GM18873 (cell line): ENCODE results near the gene KAZALD1.

Source experiments
- ATAC-seq: cut with Tn5 transposase; IDR thresholded peaks from one replicate; pipeline ENCODE4 v1.9.1; 2021; ENCODE audit warnings: mild to moderate bottlenecking, moderate library complexity, moderate number of reproducible peaks; ENCODE audit not compliant: unreplicated experiment, low FRiP score

Gene KAZALD1

GRCh38 chr10:101061624-101062231 is at the start of gene KAZALD1:
TSS of gene KAZALD1 (plus strand) at chr10:101061989. CDS start at chr10:101062593, 604 bp downstream.
- no peak for ATAC-seq

GRCh38 chr10:101012525-101013364 is 49.0 kb upstream of the KAZALD1 start:
- peak; percentile 64 for ATAC-seq

- no peak for ATAC-seq
Observed at GRCh38 chr10:101013365-101013825, 48.4 kb upstream of the KAZALD1 start.

GRCh38 chr10:101014230-101014884 is 47.4 kb upstream of the KAZALD1 start:
- no peak for ATAC-seq

GRCh38 chr10:101014966-101015581 is 46.7 kb upstream of the KAZALD1 start:
- ATAC-seq = no peak

- ATAC-seq = no peak
Observed at GRCh38 chr10:101015582-101015973, 46.2 kb upstream of the KAZALD1 start.

GRCh38 chr10:101016814-101017213 is 45.0 kb upstream of the KAZALD1 start:
- ATAC-seq = no peak

GRCh38 chr10:101018118-101018599 is 43.6 kb upstream of the KAZALD1 start:
- no peak for ATAC-seq

GRCh38 chr10:101018600-101019439 is 43.0 kb upstream of the KAZALD1 start:
- no peak for ATAC-seq

- ATAC-seq = no peak
Observed at GRCh38 chr10:101019440-101019703, 42.4 kb upstream of the KAZALD1 start.

- ATAC-seq = no peak
Observed at GRCh38 chr10:101020427-101021075, 41.2 kb upstream of the KAZALD1 start.

GRCh38 chr10:101021239-101021638 is 40.5 kb upstream of the KAZALD1 start:
- no peak for ATAC-seq

- ATAC-seq = no peak
Observed at GRCh38 chr10:101021692-101022251, 40.0 kb upstream of the KAZALD1 start.

- no peak for ATAC-seq
Observed at GRCh38 chr10:101022967-101023705, 38.7 kb upstream of the KAZALD1 start.

- no peak for ATAC-seq
Observed at GRCh38 chr10:101027106-101027720, 34.6 kb upstream of the KAZALD1 start.

GRCh38 chr10:101028446-101029337 is 33.1 kb upstream of the KAZALD1 start:
- ATAC-seq = no peak
